ENCODE results near the gene PRPF39.

DNA sequence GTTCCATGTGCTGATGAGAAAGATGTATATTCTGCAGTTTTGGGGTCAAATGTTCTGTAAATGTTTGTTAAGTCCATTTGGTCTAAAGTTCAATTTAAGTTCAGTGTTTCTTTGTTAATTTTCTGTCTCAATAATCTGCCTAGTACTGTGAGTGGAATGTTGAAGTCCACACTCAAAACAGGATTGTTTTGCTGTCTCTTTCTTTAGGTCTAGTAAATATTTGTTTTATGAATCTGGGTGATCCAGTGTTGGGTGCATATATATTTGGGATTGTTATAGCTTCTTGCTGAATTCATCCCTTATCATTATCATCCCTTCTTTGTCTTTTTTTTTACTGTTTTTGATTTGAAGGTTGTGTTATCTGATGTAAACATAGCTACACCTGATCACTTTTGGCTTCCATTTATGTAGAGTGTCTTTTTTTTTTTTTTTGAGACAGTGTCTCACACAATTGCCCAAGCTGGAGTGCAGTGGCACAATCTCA, 26.0 kb upstream of the PRPF39 start:
- TF ChIP-seq, protein P1, sequence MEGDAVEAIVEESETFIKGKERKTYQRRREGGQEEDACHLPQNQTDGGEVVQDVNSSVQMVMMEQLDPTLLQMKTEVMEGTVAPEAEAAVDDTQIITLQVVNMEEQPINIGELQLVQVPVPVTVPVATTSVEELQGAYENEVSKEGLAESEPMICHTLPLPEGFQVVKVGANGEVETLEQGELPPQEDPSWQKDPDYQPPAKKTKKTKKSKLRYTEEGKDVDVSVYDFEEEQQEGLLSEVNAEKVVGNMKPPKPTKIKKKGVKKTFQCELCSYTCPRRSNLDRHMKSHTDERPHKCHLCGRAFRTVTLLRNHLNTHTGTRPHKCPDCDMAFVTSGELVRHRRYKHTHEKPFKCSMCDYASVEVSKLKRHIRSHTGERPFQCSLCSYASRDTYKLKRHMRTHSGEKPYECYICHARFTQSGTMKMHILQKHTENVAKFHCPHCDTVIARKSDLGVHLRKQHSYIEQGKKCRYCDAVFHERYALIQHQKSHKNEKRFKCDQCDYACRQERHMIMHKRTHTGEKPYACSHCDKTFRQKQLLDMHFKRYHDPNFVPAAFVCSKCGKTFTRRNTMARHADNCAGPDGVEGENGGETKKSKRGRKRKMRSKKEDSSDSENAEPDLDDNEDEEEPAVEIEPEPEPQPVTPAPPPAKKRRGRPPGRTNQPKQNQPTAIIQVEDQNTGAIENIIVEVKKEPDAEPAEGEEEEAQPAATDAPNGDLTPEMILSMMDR (IDR thresholded peaks at IDR 0.05 in 4 of 5, conservative IDR thresholded peaks at IDR 0.05 in 1 of 5), result no peak
- TF ChIP-seq POLR2A (IDR thresholded peaks at IDR 0.05), result no peak

Measured in gastrocnemius medialis (tissue), 4 donors.